Measurements from ENCODE around the gene PLEKHA4.
A peak's percentile ranks its signal among the peaks of the same experiment; 100 is the strongest.
"Not testable (repeated sequence)": the region's sequence is repeated elsewhere in the genome, so short reads cannot be mapped to it uniquely, and the experiment has no call there.

PLEKHA4 gene

DNA sequence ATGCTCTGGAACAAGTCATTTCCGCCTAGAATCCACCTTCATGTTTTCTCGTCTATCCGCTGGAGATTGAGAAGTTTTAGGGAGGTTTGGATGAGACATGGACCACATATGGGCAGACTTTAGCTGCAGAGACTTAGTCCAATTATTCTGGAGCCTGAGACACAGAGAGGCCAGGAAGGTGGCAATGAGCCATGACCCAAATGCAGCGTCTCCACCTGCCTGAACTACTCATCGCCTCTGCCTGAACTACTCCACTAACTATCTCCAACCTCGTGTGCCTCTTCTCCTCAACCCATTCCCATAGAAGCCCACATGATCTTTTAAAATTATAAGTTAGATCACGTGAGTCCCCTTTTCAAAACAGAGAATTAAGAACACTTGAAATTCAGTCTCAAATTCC, 5.6 kb downstream of the PLEKHA4 start:
- DNase-seq (ENCODE audit: low spot score) = no peak

GRCh38 chr19:48861313-48861712, 7.1 kb downstream of the PLEKHA4 start:
- DNase-seq (ENCODE audit: low spot score) = no peak

DNA sequence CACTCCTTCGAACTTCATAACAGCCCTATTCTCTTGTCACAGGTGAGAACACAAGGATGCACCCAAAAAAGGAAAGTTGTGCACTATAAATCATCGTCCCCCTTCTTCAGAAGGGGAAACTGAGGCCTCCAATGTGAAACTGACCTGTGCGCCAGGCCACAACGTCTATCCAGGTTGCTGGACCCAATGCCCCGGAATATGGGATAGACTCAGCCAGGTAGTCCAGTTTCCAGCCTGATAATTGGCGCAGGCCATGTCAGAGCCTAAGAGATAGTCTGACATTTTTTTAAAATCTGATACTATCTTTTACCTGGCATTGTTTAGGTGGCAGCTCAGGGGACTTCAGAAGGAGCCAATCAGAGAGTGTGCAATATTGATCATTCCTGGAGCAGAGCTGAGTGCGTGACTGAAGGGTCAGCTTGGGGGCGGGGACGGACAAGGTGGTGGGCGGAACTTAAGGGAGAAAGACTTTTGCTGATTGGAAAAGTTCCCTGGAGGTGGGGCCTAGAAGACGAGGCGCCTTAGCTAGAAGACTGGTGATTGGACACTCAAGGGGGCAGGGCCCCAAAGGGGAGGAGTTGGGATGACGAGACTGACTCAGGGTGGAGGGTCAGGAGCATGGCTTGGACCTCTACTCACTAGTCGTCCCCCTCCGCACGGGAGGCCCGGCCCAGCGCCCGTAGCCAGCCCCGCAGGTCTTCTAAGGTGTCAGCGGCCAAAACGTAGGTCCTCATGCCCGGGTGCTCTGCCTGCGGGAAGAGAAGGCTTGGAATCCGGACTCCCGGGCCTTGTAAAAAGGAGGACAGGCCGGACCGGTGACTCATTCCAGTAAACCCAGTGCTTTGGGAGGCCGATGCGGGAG, 8.5 kb downstream of the PLEKHA4 start:
- DNase-seq (ENCODE audit: low spot score) = no peak

GRCh38 chr19:48858984-48859710, 9.3 kb downstream of the PLEKHA4 start:
- no peak for DNase-seq (ENCODE audit: low spot score)

GRCh38 chr19:48856921-48857320, 11.5 kb downstream of the PLEKHA4 start:
- peak; percentile 23 for DNase-seq (ENCODE audit: low spot score)

DNA sequence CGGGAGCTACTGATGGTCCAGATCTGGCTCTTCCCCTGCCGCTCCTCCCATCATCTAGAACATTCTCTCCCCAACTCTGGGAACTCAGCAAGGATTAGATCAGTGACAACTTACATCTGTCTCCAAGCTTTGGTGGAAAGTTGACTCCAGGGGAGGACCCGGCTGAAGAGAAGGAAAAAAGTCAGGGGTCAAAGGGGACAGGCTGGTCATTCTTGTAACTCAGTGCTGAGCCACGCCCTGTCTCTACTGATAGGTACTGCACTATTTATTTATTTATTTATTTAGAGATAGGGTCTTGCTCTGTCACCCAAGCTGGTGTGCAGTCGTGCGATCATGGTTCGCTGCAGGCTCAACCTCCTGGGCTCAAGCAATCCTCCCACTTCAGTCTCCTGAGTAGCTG, 14.3 kb downstream of the PLEKHA4 start:
- DNase-seq (ENCODE audit: low spot score) = no peak

GRCh38 chr19:48853483-48853882, 14.9 kb downstream of the PLEKHA4 start:
- no peak for DNase-seq (ENCODE audit: low spot score)

- no peak for DNase-seq (ENCODE audit: low spot score)
Observed at GRCh38 chr19:48852292-48852691, 16.1 kb downstream of the PLEKHA4 start.

DNA sequence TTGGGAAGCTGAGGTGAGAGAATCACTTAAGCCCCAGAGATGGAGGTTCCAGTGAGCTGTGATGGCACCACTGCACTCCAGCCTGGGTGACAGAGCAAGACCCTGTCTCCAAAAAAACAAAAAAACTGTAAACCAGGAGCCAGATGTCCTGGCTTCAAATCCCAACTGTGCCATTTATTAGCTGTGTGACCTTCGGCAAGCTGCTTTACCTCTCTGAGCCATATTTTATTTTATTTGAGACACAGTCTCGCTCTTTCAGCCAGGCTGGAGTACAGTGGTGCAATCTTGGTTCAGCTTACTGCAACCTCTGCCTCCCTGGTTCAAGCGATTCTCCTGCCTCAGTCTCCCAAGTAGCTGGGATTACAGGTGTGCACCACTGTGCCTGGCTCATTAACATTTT, 21.8 kb downstream of the PLEKHA4 start:
- not testable (repeated sequence) for DNase-seq (ENCODE audit: low spot score)

- no peak for DNase-seq (ENCODE audit: low spot score)
Observed at GRCh38 chr19:48845384-48845783, 23.0 kb downstream of the PLEKHA4 start.

DNA sequence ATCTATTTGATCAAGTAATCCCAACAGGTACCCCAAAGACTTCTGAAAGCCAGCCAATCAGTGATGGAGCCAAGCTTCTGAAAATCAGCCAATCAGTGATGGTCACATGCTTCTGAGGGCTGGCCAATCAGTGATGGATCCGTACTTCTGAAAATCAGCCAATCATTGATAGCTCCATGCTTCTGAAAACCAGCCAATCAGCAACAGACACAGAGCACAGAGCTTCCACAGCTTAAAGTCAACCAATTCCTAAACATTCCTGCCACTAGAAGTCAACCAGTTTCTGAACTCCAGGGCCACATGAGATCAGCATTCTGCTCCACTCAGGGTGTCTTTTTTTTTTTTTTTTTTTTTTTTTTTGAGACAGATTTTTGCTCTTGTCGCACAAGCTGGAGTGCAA, 23.9 kb downstream of the PLEKHA4 start:
- peak; percentile 58 for DNase-seq (ENCODE audit: low spot score)

DNA sequence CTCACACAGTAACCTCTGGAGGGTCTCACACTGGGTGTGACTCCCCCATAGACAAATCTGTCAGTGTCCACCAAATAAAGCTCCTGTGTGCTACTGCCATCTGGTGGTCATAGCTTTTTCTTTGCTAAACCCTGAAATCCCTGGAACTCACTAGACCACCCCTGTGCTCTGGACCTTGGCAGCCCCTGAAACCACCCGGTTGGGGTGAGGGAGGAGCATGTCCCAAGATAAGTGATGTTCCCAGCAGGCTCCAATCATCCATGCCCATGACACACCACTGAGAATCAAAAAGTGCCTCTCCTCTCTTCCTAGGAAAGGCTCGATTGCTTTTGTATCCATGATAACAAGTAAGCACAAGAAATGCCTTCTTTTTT, 25.6 kb downstream of the PLEKHA4 start:
- peak; percentile 64 for DNase-seq (ENCODE audit: low spot score)

DNA sequence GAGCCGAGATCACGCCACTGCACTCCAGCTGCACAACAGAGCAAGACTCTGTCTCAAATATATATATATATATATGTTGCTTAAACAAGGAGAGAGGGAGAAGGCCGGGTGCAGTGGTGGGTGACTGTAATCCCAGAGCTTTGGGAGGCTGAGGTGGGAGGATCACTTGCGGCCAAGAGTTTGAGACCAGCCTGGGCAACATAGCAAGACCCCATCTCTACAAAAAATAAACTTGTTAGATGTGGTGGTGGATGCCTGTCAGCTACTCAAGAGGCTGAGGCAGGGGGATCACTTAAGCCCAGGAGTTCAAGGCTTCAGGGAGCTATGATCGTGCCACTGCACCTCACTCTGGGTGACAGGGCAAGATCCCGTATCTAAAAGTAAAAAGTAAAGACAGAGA, 26.8 kb downstream of the PLEKHA4 start:
- DNase-seq (ENCODE audit: low spot score) = no peak

- no peak for DNase-seq (ENCODE audit: low spot score)
Observed at GRCh38 chr19:48841047-48841446, 27.4 kb downstream of the PLEKHA4 start.

DNA sequence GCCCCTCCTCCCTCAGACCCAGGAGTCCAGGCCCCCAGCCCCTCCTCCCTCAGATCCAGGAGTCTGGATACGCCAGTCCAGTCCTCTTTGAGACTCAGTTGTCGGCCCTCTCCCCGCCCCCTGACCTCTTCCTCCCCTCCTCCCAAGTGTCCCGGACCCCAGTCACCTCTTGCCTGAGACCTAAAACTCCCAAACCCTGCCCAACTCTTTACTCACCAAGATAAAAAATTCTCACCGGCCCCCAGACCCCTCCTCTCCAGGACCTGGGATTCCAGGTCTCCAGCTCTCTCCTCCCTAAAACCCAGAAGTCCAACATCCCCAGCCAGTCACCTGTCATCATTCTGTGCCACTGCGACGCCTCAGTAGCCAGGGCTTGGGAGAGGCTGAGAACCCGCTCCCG, 30.7 kb downstream of the PLEKHA4 start:
- no peak for DNase-seq (ENCODE audit: low spot score)

- DNase-seq (ENCODE audit: low spot score) = peak; percentile 63
Observed at GRCh38 chr19:48837051-48837524, 31.3 kb downstream of the PLEKHA4 start.

GRCh38 chr19:48836089-48837017, 32.1 kb downstream of the PLEKHA4 start, which contains the start of gene HSD17B14:
TSS of gene HSD17B14 (minus strand) at chr19:48836491. CDS start at chr19:48836411, 80 bp downstream.
- DNase-seq (ENCODE audit: low spot score) = peak; percentile 47

DNA sequence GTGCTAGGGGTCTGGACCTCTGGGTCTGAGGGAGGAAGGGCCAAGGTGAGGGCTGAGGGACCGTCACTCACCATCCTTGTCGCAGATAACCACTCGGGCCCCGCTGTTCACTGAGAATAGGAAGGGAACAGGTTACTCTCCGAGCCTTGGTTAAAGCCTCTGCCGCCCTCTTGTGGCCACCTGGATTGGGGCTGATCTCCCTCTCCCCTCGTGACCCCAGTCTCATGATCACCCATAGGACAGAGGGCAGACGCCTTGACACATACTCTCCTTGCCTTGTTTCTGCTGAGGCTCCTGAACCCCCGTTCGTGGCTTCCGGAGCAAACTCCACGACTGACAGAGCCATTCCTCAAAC, 32.7 kb downstream of the PLEKHA4 start:
- peak; percentile 90 for DNase-seq (ENCODE audit: low spot score)

GRCh38 chr19:48833977-48834376, 34.4 kb downstream of the PLEKHA4 start:
- DNase-seq (ENCODE audit: low spot score) = no peak

DNA sequence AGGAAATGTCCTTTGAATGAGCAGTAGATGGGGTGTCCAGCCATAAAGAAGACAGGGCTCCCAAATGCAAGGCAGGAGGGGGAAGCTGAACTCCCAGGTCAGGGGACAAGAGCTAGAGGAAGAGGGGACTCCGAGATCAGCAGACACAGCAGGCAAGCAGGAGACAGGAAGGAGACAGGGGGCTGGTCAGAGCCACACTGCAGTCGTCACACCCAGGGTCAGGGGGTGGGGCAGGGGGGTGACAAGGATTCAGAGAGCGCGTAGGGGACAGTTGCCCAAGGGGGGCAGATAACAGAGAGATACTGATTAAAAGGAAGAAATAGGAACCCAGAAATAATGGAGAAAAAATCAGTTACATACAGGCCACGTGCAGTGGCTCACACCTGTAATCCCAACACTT, 35.4 kb downstream of the PLEKHA4 start:
- DNase-seq (ENCODE audit: low spot score) = no peak

DNA sequence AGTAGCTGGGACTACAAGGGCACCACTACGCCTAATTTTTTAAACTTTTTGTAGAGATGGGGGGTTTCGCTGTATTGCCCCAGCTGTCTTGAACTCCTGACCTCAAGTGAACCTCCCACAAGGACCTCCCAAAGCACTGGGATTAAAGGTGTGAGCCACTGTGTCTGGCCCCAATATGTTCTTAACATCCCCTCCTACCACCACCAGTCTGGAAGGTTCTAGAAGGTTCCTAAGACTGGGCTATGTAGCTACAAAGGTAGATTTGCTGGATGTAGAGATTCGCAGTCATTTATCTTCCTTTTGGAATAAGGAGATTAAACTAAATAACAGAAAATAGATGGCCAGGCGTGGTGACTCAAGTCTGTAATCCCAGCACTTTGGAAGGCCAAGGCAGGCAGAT, 37.5 kb downstream of the PLEKHA4 start:
- no peak for DNase-seq (ENCODE audit: low spot score)

DNA sequence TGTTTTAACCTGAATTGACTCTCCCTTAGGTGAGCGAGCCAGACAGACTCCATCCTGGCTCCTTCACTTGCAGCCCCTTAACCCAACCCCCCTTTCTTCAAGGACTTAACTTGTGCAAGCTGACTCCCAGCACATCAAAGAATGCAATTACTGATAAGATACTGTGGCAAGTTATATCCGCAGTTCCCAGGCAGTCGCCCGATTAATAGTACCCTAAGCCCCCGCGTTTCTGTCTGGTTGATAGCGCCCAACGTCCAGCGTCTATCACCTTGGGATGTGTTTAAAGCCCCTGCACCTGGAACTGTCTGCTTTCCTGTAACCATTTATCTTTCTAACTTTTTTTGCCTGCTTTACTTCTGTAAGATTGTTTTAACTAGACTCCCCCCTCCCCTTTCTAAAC, 38.3 kb downstream of the PLEKHA4 start:
- no peak for DNase-seq (ENCODE audit: low spot score)

Measured in GM03348 (cell line).